Mucosa of gallbladder (tissue), 1 donor: ENCODE results near the gene HDGFL2. TPM values are rescaled to one million over a fixed set of nuclear protein-coding genes. Genes with fewer than 3 reads are reported as not detected.
A peak's percentile ranks its signal among the peaks of the same experiment; 100 is the strongest.
"Not testable (repeated sequence)": the region's sequence is repeated elsewhere in the genome, so short reads cannot be mapped to it uniquely, and the experiment has no call there.

Experiments
- DNase-seq: peaks from one replicate; pipeline ENCODE4 v3.0.0-alpha.2; 2020; ENCODE audit warnings: low spot score
- total RNA-seq: library from RNA; stranded (reverse); gene quantifications from one replicate; pipeline ENCODE4 v1.2.1, GENCODE V29; 2021
- donor health status: DM: no; HTN: no; CAD: no.

The HDGFL2 gene
- total RNA-seq, 1 donor from 2014 or later, result 54.4 TPM

- no peak for DNase-seq
Measured at GRCh38 chr19:4533334-4533733, 61.2 kb downstream of the HDGFL2 start.

GRCh38 chr19:4533835-4534424 lies 61.8 kb downstream of the HDGFL2 start:
- no peak for DNase-seq

- peak; percentile 64 for DNase-seq
Measured at GRCh38 chr19:4534836-4535658, 63.0 kb downstream of the HDGFL2 start, which contains the start of gene PLIN5. TSS of gene PLIN5 (minus strand) at chr19:4535224. CDS start at chr19:4534074, 1,150 bp downstream.

GRCh38 chr19:4536798-4537197 lies 64.7 kb downstream of the HDGFL2 start:
- no peak for DNase-seq

- DNase-seq, result no peak
Measured at GRCh38 chr19:4537953-4538600, 66.0 kb downstream of the HDGFL2 start.

- DNase-seq, result no peak
Measured at GRCh38 chr19:4538601-4538954, 66.5 kb downstream of the HDGFL2 start.

- no peak for DNase-seq
Measured at GRCh38 chr19:4539169-4539692, 67.1 kb downstream of the HDGFL2 start.

GRCh38 chr19:4539693-4540581 lies 67.8 kb downstream of the HDGFL2 start, which contains the start of gene LRG1:
TSS of gene LRG1 (minus strand) at chr19:4540036. CDS start at chr19:4540013, 23 bp downstream.
- DNase-seq, result peak; percentile 71

GRCh38 chr19:4541114-4541805 lies 69.2 kb downstream of the HDGFL2 start:
- DNase-seq, result no peak

- not testable (repeated sequence) for DNase-seq
Measured at GRCh38 chr19:4541806-4542145, 69.7 kb downstream of the HDGFL2 start.

- no peak for DNase-seq
Measured at GRCh38 chr19:4542896-4543841, 71.1 kb downstream of the HDGFL2 start.

- DNase-seq, result no peak
Measured at GRCh38 chr19:4543842-4544647, 71.9 kb downstream of the HDGFL2 start.

GRCh38 chr19:4547303-4548237 lies 75.5 kb downstream of the HDGFL2 start:
- peak; percentile 46 for DNase-seq

GRCh38 chr19:4548238-4548584 lies 76.1 kb downstream of the HDGFL2 start:
- DNase-seq, result no peak

- no peak for DNase-seq
Measured at GRCh38 chr19:4550018-4550417, 77.9 kb downstream of the HDGFL2 start.

- DNase-seq, result no peak
Measured at GRCh38 chr19:4550479-4551050, 78.5 kb downstream of the HDGFL2 start.
